ENCODE results near the gene HEBP1. TPM values are rescaled to one million over a fixed set of nuclear protein-coding genes. Genes with fewer than 3 reads are reported as not detected.

HEBP1 gene
- total RNA-seq, 2 donors from 2014 or later = 30.0 to 40.3 TPM

GRCh38 chr12:12983420-12984035, 16.5 kb downstream of the HEBP1 start:
- TF ChIP-seq POLR2A (IDR thresholded peaks at IDR 0.05) = no peak
- peak in 3 of 4 experiments; percentile 30 to 63 (median 56) for TF ChIP-seq CTCF (IDR thresholded peaks at IDR 0.05)
- Histone ChIP-seq H3K27ac (no peak overlapping the region), H3K4me3 (no peak overlapping the region), H3K9me3 (no peaks in the 10 kb centered on the region), H3K4me1 (replicated peaks) (no peaks in the 10 kb centered on the region), H3K36me3 (peaks cover 0 to 3% of the 10 kb centered on the region in 2 donors), H3K27me3 (replicated peaks; ENCODE audit: insufficient read depth) (no peaks in the 10 kb centered on the region)
- DNase-seq (ENCODE audit: low spot score) = no peak
- 65% methylated on average over 9 of the region's 9 CpGs for WGBS
- intact Hi-C loops (cut with DNase I) = loop anchor here (5.0 kb wide), 1 partner anchor 66 kb away; no protein-coding TSS in a partner anchor

- Histone ChIP-seq H3K27ac (no peak overlapping the region), H3K4me1 (replicated peaks) (no peaks in the 10 kb centered on the region), H3K36me3 (peaks cover 0 to 3% of the 10 kb centered on the region in 2 donors), H3K9me3 (no peaks in the 10 kb centered on the region), H3K27me3 (replicated peaks; ENCODE audit: insufficient read depth) (no peaks in the 10 kb centered on the region), H3K4me3 (no peak overlapping the region)
- WGBS = 96% methylated on average over 2 of the region's 2 CpGs
- TF ChIP-seq CTCF (IDR thresholded peaks at IDR 0.05) (no peak), POLR2A (IDR thresholded peaks at IDR 0.05) (no peak), POLR2AphosphoS5 (IDR thresholded peaks at IDR 0.05) (no peak)
- no peak for DNase-seq (ENCODE audit: low spot score)
- intact Hi-C loops (cut with DNase I) = loop anchor here (5.0 kb wide), 1 partner anchor 65 kb away; no protein-coding TSS in a partner anchor
Observed at GRCh38 chr12:12982331-12982730, 17.7 kb downstream of the HEBP1 start.

GRCh38 chr12:12979731-12980259, 20.3 kb downstream of the HEBP1 start:
- H3K9me3 ChIP-seq = no peaks in the 10 kb centered on the region
- H3K4me1 ChIP-seq (replicated peaks) = no peaks in the 10 kb centered on the region
- intact Hi-C loops (cut with DNase I) = loop anchor here (5.0 kb wide), 1 partner anchor 62 kb away; no protein-coding TSS in a partner anchor
- WGBS = 66% methylated on average over 4 of the region's 4 CpGs
- no peak overlapping the region for H3K27ac ChIP-seq
- TF ChIP-seq CTCF (IDR thresholded peaks at IDR 0.05) (no peak), POLR2A (IDR thresholded peaks at IDR 0.05) (no peak), POLR2AphosphoS5 (IDR thresholded peaks at IDR 0.05) (no peak)
- H3K4me3 ChIP-seq = no peak overlapping the region
- H3K27me3 ChIP-seq (replicated peaks; ENCODE audit: insufficient read depth) = no peaks in the 10 kb centered on the region
- no peaks in the 10 kb centered on the region for H3K36me3 ChIP-seq
- no peak for DNase-seq (ENCODE audit: low spot score)

- H3K27me3 ChIP-seq (replicated peaks; ENCODE audit: insufficient read depth) = no peaks in the 10 kb centered on the region
- WGBS = 74% methylated on average over 4 of the region's 4 CpGs
- no peaks in the 10 kb centered on the region for H3K4me1 ChIP-seq (replicated peaks)
- H3K27ac ChIP-seq = no peak overlapping the region
- H3K4me3 ChIP-seq = no peak overlapping the region
- TF ChIP-seq CTCF (IDR thresholded peaks at IDR 0.05) (no peak), POLR2A (IDR thresholded peaks at IDR 0.05) (no peak), POLR2AphosphoS5 (IDR thresholded peaks at IDR 0.05) (no peak)
- no peak for DNase-seq (ENCODE audit: low spot score)
- no peaks in the 10 kb centered on the region for H3K9me3 ChIP-seq
- intact Hi-C loops (cut with DNase I) = no loop called here
- no peaks in the 10 kb centered on the region for H3K36me3 ChIP-seq
Observed at GRCh38 chr12:12979126-12979525, 20.9 kb downstream of the HEBP1 start.

GRCh38 chr12:12977231-12977630, 22.8 kb downstream of the HEBP1 start:
- H3K4me3 ChIP-seq = no peak overlapping the region
- 75% methylated on average over 4 of the region's 4 CpGs for WGBS
- H3K4me1 ChIP-seq (replicated peaks) = no peaks in the 10 kb centered on the region
- intact Hi-C loops (cut with DNase I) = no loop called here
- TF ChIP-seq CTCF (IDR thresholded peaks at IDR 0.05) = no peak
- no peak for TF ChIP-seq POLR2A (IDR thresholded peaks at IDR 0.05)
- no peak for TF ChIP-seq POLR2AphosphoS5 (IDR thresholded peaks at IDR 0.05)
- H3K9me3 ChIP-seq = no peaks in the 10 kb centered on the region
- no peaks in the 10 kb centered on the region for H3K27me3 ChIP-seq (replicated peaks; ENCODE audit: insufficient read depth)
- DNase-seq (ENCODE audit: low spot score) = no peak
- H3K27ac ChIP-seq = no peak overlapping the region
- H3K36me3 ChIP-seq = no peaks in the 10 kb centered on the region

Measured in prostate gland (tissue), 2 donors.